Upper lobe of left lung (tissue), 4 donors: ENCODE measurements around the gene IFI6.

Experiments
- CTCF ChIP-seq, 6 experiments: fragments of 450-650 bp in 4 of 6; fragments of 200-600 bp in 2 of 6; sonication (generic) in 2 of 6; IDR thresholded peaks; one replicate each; pipeline ENCODE4 v1.5.1; 2016 to 2019; ENCODE audit warnings: antibody characterized with exemption in 6 of 6
- EP300 ChIP-seq, 4 donors: sonication (generic); formaldehyde crosslinking; IDR thresholded peaks; one replicate each; pipeline ENCODE4 v1.5.1; 2017; ENCODE audit warnings: antibody characterized with exemption in 4 of 4, control low read depth in 2 of 4
- POLR2A ChIP-seq, 4 donors: fragments of 450-650 bp; IDR thresholded peaks; one replicate each; pipeline ENCODE4 v1.5.1; 2016 to 2017; ENCODE audit warnings: antibody characterized with exemption in 4 of 4, mild to moderate bottlenecking in 2 of 4

GRCh38 chr1:27648602-27649305 is 23.2 kb downstream of the IFI6 start:
- no peak for TF ChIP-seq CTCF (IDR thresholded peaks at IDR 0.05)
- TF ChIP-seq POLR2A (IDR thresholded peaks at IDR 0.05): no peak
- no peak for TF ChIP-seq EP300 (IDR thresholded peaks at IDR 0.05)
